NCI-H1417 treated with DMSO at 0.1 percent for 48 hours (cell line): ENCODE measurements around the gene MPZL2.
"Not testable (repeated sequence)": the region's sequence is repeated elsewhere in the genome, so short reads cannot be mapped to it uniquely, and the experiment has no call there.

ENCODE experiments used
- DNase-seq: peaks from one replicate; lab custom pipeline; 2025; lab: John Stamatoyannopoulos, UW

The MPZL2 gene

DNA sequence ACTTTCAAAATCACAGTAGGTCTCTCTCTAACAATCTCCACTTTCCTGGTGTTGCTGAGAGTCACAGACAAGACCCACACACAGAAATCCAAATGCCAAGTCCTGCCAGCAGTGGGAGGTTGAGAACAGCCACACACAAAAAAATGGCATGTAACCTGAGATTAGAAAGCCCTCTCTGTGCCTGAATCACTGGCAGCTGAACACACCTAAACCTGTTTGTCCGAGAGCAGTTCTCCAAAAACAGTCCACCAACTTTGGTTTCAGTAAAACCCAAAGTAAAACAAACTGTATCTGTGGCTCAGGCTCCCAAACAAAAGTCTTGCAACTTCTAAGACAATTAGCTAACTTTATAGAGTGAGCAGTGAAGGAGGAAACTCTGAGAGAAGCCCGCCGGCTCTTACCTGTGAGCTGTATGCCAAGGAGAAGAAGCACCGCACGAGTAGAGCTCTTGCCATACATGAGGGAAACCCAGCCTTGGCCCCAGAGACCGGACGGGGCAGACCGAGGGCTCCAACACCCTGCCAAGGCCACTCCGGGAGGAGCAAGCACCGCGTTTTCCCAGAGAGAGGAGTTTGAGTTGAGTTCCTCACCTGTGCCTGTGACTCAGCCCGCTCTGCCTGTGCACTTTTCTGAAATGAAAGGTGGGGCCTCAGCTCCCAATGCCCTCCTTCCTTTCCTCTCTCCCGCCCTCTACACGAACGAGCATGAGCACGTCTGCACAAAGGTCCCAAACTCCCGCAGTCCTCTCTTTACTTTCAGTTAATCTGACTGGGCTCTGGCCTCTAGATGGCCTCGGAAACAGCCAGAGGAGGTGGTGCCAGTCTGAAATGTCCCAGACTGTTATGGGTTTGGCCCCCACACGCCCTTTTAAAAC lies at the start of gene MPZL2:
MPZL2 (minus strand) TSS at position 603 of the 874 bp plus-strand sequence; CDS start at position 459, 144 bp downstream.
- no peak for DNase-seq

DNA sequence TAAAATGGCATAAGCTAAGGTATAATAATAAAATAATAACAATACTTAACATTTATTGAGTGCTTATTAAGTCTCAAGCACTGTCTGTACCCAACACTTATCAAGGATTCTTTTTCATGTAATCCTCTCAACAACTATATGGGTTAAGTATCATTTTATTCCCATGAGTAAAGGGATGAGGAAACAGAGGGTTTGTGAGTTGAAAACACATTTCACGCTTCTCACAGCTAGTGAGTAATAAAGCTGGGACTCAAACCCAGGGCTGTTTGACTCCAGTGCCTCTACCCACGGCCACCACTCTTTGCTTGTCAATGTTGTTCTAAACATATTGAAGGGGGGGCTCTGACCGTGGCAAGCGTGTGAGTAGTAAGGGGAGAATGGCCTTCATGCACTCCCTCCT lies 49.1 kb upstream of the MPZL2 start:
- DNase-seq, result no peak

DNA sequence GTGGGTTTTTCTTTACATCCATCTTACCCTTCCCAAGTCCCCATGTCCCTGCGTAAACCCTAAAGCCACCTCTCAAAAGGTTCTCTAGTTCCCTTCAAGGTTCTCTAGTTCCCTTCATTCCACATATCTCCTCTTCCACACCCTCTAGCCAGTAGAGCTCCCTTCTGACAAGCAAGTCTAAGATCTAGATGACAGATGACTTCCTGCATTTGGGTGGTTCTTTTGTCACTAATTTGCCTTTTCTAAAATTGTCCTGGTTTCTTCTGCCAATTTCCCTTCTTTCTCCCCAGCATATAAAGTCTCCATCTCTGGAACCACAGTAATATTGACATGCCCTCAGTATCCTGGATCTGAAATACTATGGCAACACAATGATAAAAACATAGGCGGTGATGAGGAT lies 48.2 kb upstream of the MPZL2 start:
- no peak for DNase-seq

DNA sequence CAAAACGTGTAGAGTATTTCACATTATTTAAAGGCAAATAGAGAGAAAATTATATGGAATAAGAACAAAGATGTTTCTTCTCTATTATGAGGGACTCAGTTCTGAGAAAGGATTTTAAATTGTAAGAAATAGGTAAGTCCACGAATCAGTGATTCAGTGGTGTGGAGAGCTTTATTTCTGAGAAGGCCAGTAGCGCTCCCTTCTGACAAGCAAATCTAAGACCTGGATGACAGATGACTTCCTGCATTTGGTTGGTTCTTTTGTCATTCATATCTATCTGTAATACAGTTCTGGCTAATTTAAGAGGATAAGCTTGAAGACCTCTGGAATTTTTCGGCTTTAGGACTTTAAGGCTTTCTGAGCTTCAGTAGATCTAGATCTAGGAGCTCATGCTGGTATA lies 47.4 kb upstream of the MPZL2 start:
- DNase-seq, result no peak

DNA sequence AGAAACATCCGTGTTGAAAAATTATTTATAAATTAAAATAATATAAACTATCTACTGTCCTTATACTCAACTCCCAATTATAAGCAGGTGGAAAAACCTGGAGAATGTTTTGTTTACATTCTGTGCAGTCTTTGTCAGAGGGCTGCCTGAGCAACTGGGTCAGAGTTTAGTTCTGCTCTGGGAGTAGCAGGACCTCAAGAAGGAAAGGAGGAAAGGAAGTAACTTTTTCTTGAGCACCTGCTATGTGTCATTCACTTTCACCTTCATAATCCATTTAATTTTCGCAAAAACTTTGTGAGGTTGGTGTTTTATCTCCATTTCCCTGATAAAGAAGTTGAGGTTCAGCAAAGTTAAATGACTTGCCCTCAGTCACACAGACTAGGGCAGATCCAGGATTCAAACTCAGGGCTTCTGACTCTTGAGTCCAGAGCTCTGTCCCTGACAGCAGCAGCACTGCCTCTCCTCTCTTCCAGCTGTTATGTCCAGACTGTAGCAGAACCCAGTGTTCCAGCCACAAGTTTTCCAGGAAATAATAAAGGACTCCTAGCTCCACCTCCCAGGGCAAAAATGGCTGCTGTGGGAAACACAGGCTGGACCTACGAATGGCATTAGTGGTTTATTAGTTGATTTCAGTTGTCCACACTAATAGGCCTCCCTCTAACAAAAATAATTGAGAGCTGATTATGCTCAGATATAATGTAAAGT lies 46.8 kb upstream of the MPZL2 start:
- DNase-seq, result no peak

DNA sequence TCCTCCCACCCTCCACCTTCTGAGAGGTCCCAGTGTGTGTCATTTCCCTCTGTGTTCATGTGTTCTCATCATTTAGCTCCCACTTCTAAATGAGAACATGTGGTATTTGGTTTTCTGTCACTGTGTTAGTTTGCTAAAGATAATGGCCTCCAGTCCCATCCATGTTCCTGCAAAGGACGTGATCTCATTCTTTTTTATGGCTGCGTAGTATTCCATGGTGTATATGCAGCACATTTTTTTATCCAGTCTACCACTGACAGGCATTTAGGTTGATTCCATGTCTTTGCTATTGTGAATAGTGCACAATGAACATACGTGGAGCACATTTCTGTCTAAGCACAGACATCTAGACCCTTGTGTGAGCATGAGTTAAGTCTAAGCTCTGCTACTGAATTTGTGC lies 46.2 kb upstream of the MPZL2 start:
- no peak for DNase-seq

DNA sequence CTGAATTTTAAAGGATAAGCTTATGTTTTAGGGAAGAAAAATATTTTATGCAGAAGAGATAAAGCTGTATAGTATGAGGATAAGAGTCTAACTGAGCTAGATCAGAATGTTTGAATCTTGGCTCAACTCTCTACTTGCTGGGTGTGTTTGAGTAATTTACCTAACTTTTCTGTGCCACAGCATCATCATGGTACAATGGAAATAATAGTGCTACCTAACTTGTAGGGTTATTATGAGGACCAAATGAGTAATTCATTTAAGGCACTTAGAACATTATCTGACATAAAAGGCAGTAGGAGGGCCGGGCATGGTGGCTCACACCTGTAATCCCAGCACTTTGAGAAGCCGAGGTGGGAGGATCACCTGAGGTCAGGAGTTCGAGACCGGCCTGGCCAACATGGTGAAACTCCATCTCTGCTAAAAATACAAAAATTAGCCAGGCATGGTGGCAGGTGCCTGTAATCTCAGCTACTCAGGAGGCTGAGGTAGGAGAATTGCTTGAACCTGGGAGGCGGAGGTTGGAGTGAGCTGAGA lies 45.0 kb upstream of the MPZL2 start:
- DNase-seq, result not testable (repeated sequence)

DNA sequence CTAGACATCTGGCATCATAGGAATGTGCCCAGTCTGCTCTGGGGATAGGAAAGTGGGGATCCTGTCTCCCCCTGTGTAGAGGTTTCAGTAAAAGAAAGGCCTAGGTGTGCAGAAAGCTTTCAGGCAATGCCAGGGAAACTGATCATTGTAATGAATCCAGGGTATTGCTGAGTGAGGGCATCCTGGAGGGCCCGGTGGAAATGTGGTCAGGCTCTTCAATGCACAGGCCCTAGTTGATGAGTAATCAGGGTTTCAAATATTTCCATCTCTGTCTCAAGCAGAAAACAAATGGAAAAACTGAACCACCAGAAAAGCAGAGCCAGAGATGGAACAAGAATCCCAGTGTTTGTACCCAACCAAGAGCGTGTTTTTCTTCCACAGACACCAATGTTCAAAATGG lies 42.5 kb upstream of the MPZL2 start:
- DNase-seq, result no peak

DNA sequence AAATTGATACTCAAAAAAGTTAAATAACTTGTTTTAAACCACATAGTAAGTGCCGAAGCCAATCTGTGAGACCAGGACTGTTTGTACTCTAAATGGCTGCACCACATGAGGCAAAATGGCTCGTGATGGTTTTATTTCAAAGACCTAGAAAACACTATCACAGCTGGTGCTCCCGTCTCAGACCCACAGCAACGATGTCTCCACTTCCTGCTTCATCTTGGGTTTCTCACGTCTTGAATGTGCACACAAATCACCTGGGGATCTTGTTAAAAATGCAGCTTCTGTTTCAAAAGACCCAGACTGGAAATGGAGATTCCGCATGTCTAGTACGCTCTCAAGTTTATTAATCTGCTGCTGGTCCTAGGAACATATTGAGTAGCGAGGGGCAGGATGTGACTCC lies 41.6 kb upstream of the MPZL2 start:
- DNase-seq, result no peak

DNA sequence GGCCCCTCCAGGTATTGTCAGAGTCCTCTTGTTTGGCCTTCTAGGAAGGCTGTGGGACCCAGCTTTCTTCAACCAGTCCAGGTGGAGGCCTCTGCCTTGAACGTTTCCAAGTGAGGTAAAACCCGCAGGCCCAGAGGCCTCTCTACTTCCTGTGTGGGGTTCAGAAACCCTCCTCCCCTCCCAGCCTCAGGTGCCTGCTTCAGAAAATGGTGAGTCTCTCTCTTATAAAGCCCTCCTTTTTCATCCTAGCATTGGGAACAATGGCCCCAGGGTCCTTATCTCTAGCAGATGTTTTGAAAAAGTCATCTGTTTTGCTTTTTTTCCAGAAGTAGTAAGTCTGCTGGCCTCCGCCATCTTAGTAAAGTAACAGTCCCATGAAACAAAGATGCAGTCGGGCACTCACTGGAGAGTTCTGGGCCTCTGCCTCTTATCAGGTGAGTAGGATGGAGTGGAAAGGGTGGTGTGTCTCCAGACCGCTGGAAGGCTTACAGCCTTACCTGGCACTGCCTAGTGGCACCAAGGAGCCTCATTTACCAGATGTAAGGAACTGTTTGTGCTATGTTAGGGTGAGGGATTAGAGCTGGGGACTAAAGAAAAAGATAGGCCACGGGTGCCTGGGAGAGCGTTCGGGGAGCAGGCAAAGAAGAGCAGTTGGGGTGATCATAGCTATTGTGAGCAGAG lies 40.6 kb upstream of the MPZL2 start, which contains the start of gene CD3E:
CD3E (plus strand) TSS at position 163 of the 681 bp plus-strand sequence; CDS start at position 386, 223 bp downstream.
- DNase-seq, result no peak

DNA sequence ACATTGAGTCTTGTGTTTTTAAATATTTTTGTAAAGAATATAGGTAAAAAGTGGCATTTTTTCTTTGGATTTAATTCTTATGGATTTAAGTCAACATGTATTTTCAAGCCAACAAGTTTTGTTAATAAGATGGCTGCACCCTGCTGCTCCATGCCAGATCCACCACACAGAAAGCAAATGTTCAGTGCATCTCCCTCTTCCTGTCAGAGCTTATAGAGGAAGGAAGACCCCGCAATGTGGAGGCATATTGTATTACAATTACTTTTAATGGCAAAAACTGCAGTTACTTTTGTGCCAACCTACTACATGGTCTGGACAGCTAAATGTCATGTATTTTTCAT lies 40.1 kb upstream of the MPZL2 start:
- DNase-seq, result no peak

DNA sequence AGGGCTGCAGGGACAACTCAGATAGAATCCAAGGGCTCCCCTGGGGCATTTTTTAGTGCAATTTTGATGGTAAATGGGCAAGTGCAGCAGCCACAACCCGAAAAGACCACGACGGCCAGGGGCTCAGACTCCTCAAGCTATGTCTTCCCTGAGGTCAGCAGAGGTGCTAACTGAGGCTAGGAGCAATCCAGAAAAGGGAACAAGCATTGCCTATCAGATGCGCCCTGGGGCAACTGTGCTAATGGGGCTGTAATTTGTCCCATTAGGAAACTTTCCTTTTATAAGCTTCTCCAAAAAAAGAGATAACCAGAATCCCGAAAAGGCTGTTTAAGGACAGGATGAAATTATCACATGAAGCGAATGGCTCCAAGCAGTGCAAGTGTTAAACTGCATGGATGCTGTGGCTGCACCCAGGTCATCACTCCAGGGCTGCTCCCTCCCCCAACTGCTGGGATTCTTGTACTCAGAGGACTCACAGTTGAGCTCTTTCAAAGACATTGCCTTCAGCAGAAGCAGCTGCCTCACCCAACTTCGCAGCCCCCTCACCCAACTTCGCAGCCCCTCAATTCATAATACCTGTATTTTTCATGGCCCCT lies 37.6 kb upstream of the MPZL2 start:
- no peak for DNase-seq

DNA sequence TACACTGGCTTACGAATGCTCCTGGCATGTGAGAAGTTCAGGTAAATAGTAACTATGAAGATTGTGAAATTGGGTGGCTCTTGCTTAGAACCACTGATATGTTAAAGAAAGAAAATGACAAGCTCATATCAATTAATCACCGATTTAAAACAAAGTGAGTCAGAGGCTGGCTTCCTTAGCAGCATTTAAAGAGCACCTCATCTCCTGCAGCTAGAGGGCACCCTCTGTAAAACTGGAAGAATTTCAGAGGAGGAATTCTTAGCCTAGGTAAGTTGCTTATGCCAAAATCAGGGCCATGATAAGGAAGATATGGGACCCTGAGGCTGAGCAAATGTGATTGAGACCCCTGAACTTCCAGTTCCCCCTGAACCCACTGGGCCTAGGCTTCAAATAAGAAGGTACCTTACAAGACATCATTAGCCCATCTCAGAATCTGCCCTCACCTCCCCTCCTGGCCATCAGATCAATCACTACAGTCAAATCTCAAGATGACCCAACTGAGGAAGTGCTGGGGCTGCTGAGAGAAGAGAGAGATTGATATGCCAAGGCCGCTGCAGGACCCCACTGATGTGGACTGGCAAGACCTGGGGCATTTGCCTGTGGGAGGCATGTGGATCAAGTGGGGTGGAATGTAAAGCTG lies 31.8 kb upstream of the MPZL2 start:
- DNase-seq, result no peak

DNA sequence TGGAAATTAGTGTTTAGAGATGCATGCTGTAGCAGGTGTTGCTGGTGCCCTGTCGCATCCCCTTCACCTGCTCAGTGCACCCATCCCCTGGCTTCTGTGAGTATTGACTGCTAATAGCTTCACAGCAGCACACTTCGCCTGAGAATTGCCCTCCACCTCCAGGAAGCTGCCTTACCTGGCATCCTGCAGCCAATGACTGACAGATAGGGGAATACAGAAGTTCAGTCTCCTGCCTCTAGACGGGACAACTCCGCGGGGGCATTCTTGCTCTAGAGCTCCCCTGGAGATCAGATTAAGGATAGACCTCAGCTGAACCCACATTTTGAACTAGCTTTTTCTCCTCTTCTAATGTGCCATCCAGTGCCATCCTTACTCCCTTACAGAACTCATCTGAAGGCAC lies 31.1 kb upstream of the MPZL2 start:
- no peak for DNase-seq

DNA sequence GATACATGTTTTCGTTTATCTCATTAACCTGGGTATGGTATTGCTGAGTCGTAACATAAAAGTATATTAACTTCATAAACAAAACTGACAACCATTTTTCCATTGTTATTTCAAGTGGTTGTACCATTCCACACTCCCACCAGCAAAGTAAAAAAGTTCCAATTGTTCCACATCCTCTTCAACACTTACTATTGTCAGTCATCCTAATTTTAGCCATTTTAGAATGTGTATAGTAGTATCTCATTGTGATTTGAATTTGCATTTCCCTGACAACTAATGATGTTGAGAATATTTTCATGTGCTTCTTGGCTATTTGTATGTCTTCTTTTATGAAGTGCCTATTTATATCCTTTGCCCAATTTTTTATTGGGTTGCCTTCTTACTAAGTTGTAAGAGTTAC lies 30.0 kb upstream of the MPZL2 start:
- no peak for DNase-seq

DNA sequence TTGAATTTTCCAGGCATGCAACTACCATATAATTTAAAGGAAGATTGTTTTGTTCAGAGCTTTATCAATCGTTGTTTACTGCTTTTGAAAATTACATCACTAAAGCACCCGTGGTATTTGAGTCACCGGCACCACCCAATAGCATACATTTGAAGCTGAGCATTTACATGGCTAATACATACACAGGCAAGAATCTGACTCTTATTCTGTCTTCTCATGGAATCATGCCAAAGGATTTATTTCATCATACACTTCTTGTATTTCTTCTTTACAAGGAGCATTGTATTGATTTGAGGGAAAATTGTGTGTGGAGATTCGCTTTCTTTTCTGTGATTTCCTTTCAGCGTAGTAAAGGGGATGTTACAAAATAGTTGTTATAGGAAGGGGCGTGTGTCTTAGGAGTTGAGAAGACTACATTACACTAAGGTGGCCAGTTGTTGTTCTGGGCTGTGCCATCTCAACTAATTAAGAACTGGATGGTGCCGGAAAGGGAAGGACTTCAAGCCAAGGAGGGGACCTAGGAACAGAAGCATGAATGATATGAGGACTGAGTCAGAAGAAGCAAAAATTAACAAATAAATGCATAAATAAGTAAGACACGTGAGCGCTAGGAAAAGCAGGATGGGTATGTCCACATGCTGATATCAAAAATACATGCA lies 27.5 kb upstream of the MPZL2 start:
- no peak for DNase-seq

DNA sequence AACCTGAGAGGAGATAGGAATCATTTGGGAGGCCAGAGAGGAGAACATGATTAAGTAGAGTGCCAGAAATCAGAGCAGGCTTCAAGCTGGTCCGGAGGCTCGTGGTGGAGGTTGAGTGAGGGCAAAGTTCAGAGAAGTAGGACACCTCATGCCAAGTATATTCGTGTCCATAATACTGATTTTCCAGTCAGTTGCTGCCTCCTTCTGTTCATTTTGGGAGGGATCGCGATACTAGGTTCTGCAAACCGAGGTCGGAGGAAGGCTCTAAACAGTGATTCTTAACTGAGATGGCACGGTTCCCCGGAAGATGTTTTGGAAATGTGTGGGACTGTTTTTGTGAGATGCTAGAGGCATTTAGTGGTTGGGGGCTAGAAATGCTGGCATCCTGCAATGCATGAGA lies 26.8 kb upstream of the MPZL2 start:
- DNase-seq, result no peak

DNA sequence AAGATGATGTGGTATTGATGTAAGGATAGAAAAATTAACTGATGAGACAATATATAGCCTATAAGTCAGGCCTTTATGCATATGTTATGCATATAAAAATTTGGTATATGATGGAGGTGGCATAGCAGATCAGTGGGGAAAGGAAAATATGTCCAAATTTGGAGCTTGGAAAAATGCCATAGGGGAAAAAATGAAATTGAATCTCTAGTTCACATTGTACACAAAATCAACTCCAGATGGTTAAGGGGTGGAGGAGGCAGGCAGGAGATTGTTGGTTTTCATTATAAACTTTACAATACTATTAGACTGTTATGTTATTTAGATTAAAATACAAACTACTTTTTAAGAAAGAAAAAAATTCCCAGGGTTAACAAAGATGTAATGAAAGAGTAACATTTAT lies 25.3 kb upstream of the MPZL2 start:
- DNase-seq, result no peak

DNA sequence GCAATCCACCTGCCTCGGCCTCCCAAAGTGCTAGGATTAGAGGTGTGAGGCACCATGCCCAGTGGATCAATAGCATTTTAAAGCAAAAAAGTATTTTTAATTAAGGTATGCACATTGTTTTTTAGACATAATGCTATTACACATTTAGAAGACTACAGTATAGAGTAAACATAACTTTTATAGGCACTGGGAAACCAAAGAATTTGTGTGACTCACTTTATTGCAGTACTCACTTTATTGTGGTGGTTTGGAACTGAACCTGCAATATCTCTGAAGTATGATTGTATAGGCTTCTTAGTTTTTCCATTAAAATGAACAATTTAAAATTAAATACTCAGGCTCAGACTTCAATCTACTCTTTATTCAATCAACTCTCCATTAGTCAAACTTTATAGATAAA lies 22.9 kb upstream of the MPZL2 start:
- DNase-seq, result no peak

DNA sequence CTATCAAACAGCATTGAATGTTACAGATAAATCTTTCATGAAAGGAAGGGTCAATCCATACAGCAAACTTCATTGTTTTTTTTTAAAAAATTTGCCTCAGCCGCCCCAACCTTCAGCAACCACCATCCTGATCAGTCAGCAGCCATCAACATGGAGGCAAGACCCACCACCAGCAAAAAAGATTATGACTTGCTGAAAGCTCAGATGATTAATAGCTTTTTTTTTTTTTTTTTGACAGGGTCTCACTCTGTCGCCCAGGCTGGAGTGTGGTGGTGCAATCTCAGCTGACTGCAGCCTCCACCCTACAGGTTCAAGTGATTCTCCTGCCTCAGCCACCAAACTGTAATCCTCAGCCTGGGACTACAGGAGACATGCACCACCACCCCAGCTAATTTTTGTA lies 22.4 kb upstream of the MPZL2 start:
- no peak for DNase-seq

DNA sequence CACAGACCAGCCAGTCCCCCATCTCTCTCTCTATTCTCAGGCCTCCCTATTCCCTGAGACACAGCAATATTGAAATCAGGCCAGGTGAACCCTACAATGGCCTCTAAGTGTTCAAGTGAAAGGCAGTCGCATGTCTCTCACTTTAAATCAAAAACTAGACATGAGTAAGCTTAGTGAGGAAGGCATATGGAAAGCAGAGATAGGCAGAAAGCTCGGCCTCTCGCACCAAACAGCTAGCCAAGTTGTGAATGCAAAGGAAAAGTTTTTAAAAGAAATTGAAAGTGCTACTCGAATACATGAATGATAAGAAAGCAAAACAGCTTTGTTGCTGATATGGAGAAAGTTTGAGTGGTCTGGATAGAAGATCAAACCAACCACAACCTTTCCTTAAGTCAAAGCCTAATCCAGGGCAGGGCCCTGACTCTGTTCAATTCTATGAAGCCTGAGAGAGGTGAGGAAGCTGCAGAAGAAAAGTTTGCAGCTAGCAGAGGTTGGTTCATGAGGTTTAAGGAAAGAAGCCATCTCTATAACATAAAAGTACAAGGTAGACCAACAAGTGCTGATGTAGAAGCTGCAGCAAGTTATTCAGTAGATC lies 19.8 kb upstream of the MPZL2 start:
- DNase-seq, result no peak
